ENCODE data around the gene IL23R.

DNA sequence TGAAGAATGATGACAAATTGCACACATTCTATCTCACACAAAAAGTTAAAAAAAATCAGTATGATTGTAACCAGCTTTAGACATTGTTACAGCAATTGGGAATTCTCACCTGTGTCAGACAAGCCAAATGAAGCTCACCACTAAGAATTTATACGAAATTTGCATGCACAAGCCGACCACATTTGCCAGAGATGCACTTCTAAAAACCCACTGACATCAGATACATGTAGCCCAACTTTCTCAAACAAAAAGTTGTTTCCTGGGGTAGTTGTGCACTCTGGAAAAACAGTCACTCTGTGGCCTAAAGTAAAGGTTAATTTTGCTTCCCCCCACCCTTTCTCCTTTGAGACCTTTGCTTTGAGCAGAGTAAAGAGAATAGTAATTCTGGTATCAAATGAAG, 73.5 kb downstream of the IL23R start:
- TF ChIP-seq, protein P1, sequence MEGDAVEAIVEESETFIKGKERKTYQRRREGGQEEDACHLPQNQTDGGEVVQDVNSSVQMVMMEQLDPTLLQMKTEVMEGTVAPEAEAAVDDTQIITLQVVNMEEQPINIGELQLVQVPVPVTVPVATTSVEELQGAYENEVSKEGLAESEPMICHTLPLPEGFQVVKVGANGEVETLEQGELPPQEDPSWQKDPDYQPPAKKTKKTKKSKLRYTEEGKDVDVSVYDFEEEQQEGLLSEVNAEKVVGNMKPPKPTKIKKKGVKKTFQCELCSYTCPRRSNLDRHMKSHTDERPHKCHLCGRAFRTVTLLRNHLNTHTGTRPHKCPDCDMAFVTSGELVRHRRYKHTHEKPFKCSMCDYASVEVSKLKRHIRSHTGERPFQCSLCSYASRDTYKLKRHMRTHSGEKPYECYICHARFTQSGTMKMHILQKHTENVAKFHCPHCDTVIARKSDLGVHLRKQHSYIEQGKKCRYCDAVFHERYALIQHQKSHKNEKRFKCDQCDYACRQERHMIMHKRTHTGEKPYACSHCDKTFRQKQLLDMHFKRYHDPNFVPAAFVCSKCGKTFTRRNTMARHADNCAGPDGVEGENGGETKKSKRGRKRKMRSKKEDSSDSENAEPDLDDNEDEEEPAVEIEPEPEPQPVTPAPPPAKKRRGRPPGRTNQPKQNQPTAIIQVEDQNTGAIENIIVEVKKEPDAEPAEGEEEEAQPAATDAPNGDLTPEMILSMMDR (conservative IDR thresholded peaks at IDR 0.05; ENCODE audit: low read length): no peak
- no peak for TF ChIP-seq EZH2phosphoT487 (IDR thresholded peaks at IDR 0.05; ENCODE audit: borderline replicate concordance, low read depth, low read length)

All from OCI-LY7 (cell line).